Gastroesophageal sphincter (tissue), 3 donors: Measurements from ENCODE around the gene PRKAG2.

Experiments
- CTCF ChIP-seq, 4 experiments: fragments of 200-600 bp in 2 of 4; fragments of 450-650 bp in 2 of 4; sonication (generic) in 1 of 4; IDR thresholded peaks; one replicate each; pipeline ENCODE4 v1.5.1; 2017 to 2019; ENCODE audit warnings: antibody characterized with exemption in 4 of 4, mild to moderate bottlenecking in 2 of 4, moderate library complexity in 2 of 4
- POLR2A ChIP-seq, 2 donors: fragments of 450-650 bp; IDR thresholded peaks; one replicate each; pipeline ENCODE4 v1.6.1; 2017; ENCODE audit warnings: antibody characterized with exemption in 2 of 2, mild to moderate bottlenecking in 2 of 2, moderate library complexity in 1 of 2
- POLR2AphosphoS5 ChIP-seq: sonication (generic); formaldehyde crosslinking; IDR thresholded peaks from one replicate; pipeline ENCODE4 v1.6.1; 2017; ENCODE audit warnings: antibody characterized with exemption

GRCh38 chr7:151686826-151687225 is 190.1 kb downstream of the PRKAG2 start:
- TF ChIP-seq CTCF (IDR thresholded peaks at IDR 0.05) (no peak), POLR2A (IDR thresholded peaks at IDR 0.05) (no peak), POLR2AphosphoS5 (no peak)
